Left hindlimb (tissue), 1 donor: ENCODE data around the gene C10orf90.
"Not testable (repeated sequence)": the region's sequence is repeated elsewhere in the genome, so short reads cannot be mapped to it uniquely, and the experiment has no call there.

ENCODE experiments used
- DNase-seq: peaks from one replicate; pipeline ENCODE4 v3.0.0-alpha.2; 2018

The C10orf90 gene

DNA sequence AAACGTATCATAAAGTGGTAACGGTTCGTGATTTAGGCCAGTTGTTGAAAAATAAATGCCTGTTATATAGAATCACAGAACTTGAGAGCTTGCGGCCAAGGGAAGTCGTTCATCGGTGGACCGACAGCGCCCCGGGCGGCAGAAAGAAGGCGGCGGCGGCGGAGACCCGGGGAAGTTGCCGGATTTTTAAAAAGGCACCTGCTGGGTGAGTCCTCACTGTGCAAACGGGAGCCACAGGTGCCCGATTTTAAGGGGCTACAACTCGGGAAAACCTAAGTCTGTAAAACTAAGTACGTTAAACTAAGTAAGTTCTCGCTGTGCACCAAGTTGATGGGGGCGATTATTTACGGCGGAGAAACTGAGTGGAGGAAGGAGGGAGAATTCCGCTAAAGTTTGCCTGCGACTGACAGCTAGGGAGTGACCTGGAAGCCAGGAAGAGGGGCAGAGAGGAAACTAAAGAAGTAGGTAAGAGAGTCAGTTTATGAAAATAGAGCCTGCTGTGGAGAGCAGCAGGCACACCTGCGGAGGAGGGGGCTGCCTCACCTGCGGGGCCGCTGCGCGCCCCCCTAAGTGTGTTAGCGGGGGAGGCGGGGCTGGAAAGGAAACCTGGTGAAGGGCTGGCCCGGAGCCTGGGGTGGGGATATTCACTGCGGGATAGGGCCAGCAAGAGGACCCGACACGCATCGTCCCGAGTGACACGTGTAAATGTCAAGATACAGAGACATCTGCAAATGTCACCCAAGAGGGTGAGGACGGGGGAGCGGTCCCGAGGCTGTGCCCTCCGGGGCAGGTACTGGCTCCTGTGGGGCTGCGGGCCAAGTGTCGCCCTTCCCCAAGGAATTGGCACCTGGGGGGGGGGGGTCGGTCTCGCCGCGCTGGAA is 283.2 kb downstream of the C10orf90 start:
- DNase-seq: peak; percentile 88

DNA sequence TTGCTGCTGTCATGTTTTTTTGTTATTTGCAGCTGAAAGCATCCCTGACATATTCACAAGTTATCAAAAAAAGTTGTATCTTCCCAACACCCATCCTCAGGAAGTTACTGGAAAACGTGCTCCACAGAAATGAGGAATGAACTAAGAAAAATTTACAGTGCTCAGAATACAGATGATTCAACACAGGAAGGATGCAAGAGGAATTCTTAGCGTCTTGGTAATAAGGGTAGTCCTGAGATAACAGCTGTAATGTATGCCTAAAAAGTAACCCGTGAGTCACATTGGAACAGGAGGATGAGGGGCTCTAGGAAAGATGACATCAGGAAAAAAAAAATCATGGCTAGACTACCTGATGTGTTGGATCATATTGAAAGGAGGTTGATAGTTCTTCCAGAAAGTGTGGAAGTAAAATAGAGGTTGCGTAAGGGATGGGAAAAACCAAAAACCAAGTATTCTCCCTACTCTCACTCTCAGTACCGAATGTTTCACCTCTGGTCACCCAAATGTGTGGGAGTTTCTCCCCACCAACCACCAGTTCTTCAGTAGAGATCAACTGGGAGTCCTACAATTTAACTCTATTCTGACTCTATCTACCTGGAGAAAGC is 286.1 kb downstream of the C10orf90 start:
- DNase-seq: no peak

DNA sequence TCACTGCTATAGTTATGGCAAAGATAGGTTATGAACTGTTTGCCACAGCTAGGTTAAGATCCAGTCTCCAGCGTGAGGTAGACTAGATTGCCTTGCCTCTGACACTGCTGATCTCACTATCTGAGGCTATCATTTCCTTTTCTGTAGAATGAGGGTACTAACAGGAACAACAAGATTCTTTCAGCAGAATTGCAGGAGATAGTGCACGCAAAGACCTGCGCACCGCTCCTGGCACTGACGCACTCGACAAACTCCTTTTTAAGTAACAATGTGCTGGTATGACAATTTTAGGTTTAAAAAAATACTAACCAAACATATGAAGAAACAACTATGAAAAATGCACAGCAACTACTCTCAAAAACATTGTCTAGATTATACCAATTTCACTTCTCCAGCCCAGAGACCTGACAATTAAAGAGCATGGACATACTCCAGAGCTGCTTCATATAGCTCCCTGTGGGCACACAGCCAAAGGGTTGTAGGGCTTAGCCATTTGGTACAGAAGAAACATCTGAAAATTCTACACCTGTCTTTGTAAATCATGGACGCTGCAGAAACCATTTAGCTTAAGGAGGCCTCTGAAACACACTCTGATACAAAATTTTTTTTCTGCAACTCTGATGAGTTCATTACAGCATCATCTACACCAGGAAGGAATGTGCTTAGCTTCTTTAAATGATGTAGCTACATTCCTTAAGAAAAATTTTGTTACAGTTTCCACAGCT is 290.0 kb downstream of the C10orf90 start:
- DNase-seq: peak; percentile 59

DNA sequence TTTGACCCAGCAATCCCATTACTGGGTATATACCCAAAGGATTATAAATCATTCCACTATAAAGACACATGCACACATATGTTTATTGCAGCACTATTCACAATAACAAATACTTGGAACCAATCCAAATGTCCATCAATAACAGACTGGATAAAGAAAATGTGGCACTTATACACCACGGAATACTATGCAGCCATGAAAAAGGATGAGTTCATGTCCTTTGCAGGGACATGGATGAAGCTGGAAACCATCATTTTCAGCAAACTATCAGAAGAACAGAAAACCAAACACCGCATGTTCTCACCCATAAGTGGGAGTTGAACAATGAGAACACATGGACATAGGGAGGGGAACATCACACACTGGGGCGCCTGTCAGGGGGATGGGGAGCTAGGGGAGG is 291.3 kb downstream of the C10orf90 start:
- not testable (repeated sequence) for DNase-seq

DNA sequence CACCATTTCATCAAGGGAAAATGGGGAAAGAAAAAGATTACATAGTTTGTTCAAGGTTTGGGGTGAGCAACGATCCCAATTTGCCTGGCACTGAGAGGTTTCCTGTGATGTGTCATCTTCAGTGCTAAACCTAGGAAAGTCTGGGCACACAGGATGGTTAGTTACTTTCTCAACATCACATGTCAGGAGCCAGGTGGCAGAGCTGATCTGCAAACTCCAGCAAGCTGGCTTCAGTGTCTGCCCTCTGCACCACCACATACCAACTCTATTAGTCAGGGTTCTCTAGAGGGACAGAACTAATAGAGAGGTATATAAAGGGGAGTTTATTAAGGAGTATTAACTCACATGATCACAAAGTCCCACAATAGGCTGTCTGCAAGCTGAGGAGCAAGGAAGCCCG is 293.5 kb downstream of the C10orf90 start:
- DNase-seq: no peak

DNA sequence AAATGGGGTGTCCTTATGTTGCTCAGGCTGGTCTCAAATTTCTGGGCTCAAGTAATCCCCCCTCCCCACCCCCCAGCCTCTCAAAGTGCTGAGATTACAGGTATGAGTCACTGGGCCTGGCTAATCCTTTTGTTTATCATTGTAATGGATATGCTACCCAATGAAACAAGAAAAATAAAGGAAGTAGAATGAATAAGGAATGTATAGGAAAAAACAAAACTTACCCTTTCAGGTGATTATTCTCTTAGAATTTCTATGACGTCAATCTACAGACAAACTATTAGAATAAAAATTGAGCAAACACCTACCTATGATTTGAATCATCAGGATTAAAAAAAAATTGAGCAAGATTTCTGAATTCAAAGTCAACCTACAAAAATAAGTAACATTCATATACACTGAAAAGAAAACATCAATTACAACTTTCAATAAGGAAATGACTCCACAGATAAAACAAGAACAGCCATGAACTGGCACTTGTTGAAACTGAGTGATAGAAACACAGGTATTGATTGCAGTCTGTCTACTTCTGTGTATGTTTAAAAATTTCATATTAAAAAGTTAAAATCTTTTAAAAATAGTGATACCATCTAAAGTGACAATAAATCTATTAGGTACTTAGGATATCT is 294.5 kb downstream of the C10orf90 start:
- no peak for DNase-seq

DNA sequence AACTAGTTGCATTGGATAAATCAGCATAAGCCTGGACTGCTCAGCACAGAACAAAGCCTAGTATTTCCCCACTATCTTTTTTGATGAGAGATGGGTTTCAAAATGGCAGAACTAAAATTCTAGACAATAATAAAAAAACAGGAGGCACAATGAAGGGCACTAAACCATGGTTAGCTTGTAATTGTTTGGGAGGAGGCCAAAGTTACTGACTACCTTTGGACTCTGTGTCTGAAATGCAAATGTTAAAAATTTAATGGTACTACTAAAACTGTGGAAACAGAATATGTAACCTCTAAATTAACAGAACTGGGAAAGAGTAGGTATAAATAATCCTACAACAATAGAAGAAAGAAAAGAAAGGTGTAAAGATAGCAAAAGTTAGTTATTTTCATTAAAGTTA is 295.2 kb downstream of the C10orf90 start:
- DNase-seq: no peak
